Uterus (tissue), 2 donors: Measurements from ENCODE around the gene ZKSCAN2.

Source experiments
- POLR2A ChIP-seq, 2 donors: fragments of 450-650 bp; IDR thresholded peaks; one replicate each; pipeline ENCODE4 v1.6.1; 2016; ENCODE audit warnings: antibody characterized with exemption in 2 of 2, mild to moderate bottlenecking in 1 of 2, moderate library complexity in 1 of 2
- TF ChIP-seq, protein P1 (sequence below), 4 experiments: fragments of 200-600 bp in 2 of 4; fragments of 450-650 bp in 2 of 4; sonication (generic) in 2 of 4; IDR thresholded peaks; one replicate each; pipeline ENCODE4 v1.5.1; 2016 to 2019; ENCODE audit warnings: antibody characterized with exemption in 4 of 4, mild to moderate bottlenecking in 2 of 4, moderate library complexity in 1 of 4

DNA sequence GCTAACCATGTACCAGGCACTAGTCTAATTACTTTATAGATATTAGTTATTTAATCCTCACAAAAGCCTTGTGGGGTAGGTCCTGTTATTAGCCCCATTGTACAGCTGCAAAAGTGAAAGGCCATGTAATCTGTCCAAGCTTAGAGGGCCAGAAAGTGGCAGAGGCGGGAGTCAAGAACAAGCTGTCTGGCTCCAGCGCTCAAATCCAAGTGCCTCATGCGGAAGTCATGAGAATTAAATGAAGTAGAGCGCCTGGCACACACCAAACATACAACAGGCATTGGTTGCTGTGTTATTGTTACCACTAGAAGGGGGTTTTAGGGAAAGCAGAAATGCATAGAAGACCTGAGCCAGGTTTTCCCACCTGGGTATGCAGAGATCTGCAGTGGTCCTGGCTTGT, 39.7 kb downstream of the ZKSCAN2 start:
- TF ChIP-seq, protein P1, sequence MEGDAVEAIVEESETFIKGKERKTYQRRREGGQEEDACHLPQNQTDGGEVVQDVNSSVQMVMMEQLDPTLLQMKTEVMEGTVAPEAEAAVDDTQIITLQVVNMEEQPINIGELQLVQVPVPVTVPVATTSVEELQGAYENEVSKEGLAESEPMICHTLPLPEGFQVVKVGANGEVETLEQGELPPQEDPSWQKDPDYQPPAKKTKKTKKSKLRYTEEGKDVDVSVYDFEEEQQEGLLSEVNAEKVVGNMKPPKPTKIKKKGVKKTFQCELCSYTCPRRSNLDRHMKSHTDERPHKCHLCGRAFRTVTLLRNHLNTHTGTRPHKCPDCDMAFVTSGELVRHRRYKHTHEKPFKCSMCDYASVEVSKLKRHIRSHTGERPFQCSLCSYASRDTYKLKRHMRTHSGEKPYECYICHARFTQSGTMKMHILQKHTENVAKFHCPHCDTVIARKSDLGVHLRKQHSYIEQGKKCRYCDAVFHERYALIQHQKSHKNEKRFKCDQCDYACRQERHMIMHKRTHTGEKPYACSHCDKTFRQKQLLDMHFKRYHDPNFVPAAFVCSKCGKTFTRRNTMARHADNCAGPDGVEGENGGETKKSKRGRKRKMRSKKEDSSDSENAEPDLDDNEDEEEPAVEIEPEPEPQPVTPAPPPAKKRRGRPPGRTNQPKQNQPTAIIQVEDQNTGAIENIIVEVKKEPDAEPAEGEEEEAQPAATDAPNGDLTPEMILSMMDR (IDR thresholded peaks at IDR 0.05): no peak
- TF ChIP-seq POLR2A (IDR thresholded peaks at IDR 0.05): no peak
